Adrenal gland (tissue), 5 donors: ENCODE results near the gene SPIB.

Experiments used
- POLR2A ChIP-seq, 2 donors: fragments of 450-650 bp; IDR thresholded peaks; one replicate each; pipeline ENCODE4 v1.6.1; 2017; ENCODE audit warnings: antibody characterized with exemption in 2 of 2, mild to moderate bottlenecking in 2 of 2, moderate library complexity in 1 of 2
- TF ChIP-seq, protein P1 (sequence below), 6 experiments: fragments of 450-650 bp in 4 of 6; fragments of 200-600 bp in 2 of 6; sonication (generic) in 1 of 6; IDR thresholded peaks; 1 replicate in 5 of 6; 2 replicates in 1 of 6; pipeline versions ENCODE4 v1.5.1 to v1.8.0; 2016 to 2021; ENCODE audit warnings: antibody characterized with exemption in 6 of 6, mild to moderate bottlenecking in 2 of 6, moderate library complexity in 1 of 6
- donor health status: DM: no; HTN: no; CAD: no.

GRCh38 chr19:50413531-50413930, 5.2 kb upstream of the SPIB start:
- TF ChIP-seq POLR2A (IDR thresholded peaks at IDR 0.05): no peak
- TF ChIP-seq, protein P1, sequence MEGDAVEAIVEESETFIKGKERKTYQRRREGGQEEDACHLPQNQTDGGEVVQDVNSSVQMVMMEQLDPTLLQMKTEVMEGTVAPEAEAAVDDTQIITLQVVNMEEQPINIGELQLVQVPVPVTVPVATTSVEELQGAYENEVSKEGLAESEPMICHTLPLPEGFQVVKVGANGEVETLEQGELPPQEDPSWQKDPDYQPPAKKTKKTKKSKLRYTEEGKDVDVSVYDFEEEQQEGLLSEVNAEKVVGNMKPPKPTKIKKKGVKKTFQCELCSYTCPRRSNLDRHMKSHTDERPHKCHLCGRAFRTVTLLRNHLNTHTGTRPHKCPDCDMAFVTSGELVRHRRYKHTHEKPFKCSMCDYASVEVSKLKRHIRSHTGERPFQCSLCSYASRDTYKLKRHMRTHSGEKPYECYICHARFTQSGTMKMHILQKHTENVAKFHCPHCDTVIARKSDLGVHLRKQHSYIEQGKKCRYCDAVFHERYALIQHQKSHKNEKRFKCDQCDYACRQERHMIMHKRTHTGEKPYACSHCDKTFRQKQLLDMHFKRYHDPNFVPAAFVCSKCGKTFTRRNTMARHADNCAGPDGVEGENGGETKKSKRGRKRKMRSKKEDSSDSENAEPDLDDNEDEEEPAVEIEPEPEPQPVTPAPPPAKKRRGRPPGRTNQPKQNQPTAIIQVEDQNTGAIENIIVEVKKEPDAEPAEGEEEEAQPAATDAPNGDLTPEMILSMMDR (IDR thresholded peaks at IDR 0.05): no peak
